Measurements from ENCODE around the gene RGS9.

The RGS9 gene

DNA sequence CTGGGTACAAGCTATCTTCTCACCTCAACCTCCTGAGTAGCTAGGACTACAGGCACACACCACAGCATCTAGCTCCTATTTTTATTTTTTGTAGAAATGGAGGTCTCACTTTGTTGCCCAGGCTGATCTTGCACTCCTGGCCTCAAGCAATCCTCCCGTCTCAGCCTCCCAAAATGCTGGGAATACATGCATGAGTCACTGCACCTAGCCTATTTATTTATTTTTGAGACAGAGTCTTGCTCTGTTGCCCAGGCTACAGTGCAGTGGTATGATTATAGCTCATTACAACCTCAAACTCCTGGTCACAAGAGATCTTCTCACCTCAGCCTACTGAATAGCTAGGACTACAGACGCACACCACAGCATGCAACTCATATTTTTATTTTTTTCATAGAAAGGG is 40.1 kb upstream of the RGS9 start:
- no peak overlapping the region for H3K4me3 Mint-ChIP-seq
- H3K9me3 Mint-ChIP-seq: no peaks in the 10 kb centered on the region
- peaks cover 7% of the 10 kb centered on the region for H3K27me3 Mint-ChIP-seq (ENCODE audit: low read depth)
- no peak overlapping the region for H3K27ac Mint-ChIP-seq
- H3K36me3 Mint-ChIP-seq (ENCODE audit: low read depth): no peaks in the 10 kb centered on the region
- H3K4me1 Mint-ChIP-seq: peaks cover 9% of the 10 kb centered on the region
- no peak for TF ChIP-seq CTCF (IDR thresholded peaks at IDR 0.05; ENCODE audit: unreplicated experiment in 3 of 3)

GRCh38 chr17:65099475-65099874 is 37.7 kb upstream of the RGS9 start:
- H3K27ac Mint-ChIP-seq: peak overlapping the region in 1 of 3 experiments; percentile 59
- no peaks in the 10 kb centered on the region for H3K36me3 Mint-ChIP-seq (ENCODE audit: low read depth)
- H3K4me1 Mint-ChIP-seq: peaks cover 23% of the 10 kb centered on the region
- no peaks in the 10 kb centered on the region for H3K9me3 Mint-ChIP-seq
- H3K27me3 Mint-ChIP-seq (ENCODE audit: low read depth): peaks cover 7% of the 10 kb centered on the region
- no peak for TF ChIP-seq CTCF (IDR thresholded peaks at IDR 0.05; ENCODE audit: unreplicated experiment in 3 of 3)
- H3K4me3 Mint-ChIP-seq: peak overlapping the region in 2 of 3 experiments; percentile 52 to 73

DNA sequence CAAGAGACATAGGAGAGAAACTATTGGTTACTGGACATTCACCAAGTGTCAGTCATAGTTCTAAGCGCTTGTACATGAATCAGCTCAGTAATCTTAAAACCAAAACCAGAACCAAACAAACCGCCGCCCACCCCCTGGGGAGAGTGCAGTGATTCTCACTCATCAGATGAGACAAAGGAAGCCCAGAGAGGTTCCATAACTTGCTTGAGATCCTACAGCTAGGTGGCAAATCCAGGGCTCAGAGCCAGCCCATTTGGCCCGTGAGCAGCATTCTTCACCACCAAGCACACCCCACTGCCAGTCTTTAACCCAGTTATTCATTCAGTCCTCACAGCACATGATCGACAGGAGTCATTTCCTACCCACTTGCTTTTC is 37.2 kb upstream of the RGS9 start:
- Mint-ChIP-seq H3K4me1 (peaks cover 27% of the 10 kb centered on the region), H3K27ac (peak overlapping the region in 1 of 3 experiments; percentile 63), H3K36me3 (ENCODE audit: low read depth) (no peaks in the 10 kb centered on the region), H3K27me3 (ENCODE audit: low read depth) (peaks cover 7% of the 10 kb centered on the region), H3K9me3 (no peaks in the 10 kb centered on the region), H3K4me3 (peak overlapping the region; percentile 71 to 78 (median 75))
- no peak for TF ChIP-seq CTCF (IDR thresholded peaks at IDR 0.05; ENCODE audit: unreplicated experiment in 3 of 3)

- H3K27me3 Mint-ChIP-seq (ENCODE audit: low read depth): peaks cover 7% of the 10 kb centered on the region
- H3K4me3 Mint-ChIP-seq: peak overlapping the region; percentile 74 to 88 (median 83)
- H3K36me3 Mint-ChIP-seq (ENCODE audit: low read depth): no peaks in the 10 kb centered on the region
Measured at GRCh38 chr17:65100316-65101140, 36.6 kb upstream of the RGS9 start.

GRCh38 chr17:65101371-65101770 is 35.8 kb upstream of the RGS9 start:
- no peak for TF ChIP-seq CTCF (IDR thresholded peaks at IDR 0.05; ENCODE audit: unreplicated experiment in 3 of 3)
- Mint-ChIP-seq H3K4me1 (peaks cover 42% of the 10 kb centered on the region), H3K27me3 (ENCODE audit: low read depth) (peaks cover 7% of the 10 kb centered on the region), H3K27ac (peak overlapping the region; percentile 66 to 83 (median 78)), H3K36me3 (ENCODE audit: low read depth) (no peaks in the 10 kb centered on the region), H3K4me3 (peak overlapping the region; percentile 74 to 88 (median 83)), H3K9me3 (no peaks in the 10 kb centered on the region)

More at GRCh38 chr17:65100316-65101140, 36.6 kb upstream of the RGS9 start:
- H3K27ac Mint-ChIP-seq: peak overlapping the region; percentile 66 to 83 (median 78)
- H3K4me1 Mint-ChIP-seq: peaks cover 33% of the 10 kb centered on the region
- peak; percentile 80 to 87 (median 82) for TF ChIP-seq CTCF (IDR thresholded peaks at IDR 0.05; ENCODE audit: unreplicated experiment in 3 of 3)
- H3K9me3 Mint-ChIP-seq: no peaks in the 10 kb centered on the region

DNA sequence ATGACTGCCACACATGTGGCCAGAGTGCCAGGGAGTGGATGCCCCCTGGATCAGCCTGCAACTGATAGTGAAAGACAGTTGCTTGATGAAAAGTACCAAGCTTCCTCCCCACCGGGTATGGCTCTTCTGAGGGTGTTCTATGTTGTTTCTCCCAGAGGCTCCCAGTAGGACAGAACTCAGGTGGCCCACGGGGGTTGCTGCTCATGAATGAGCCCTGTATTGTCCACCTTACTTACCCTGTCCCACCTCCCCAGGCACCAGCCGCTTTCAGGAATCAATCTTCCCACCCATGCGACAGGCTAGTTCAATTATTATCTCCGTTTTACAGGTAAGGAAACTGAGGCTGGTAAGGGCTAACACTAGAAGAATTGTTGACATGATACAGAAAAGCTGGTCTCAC is 34.9 kb upstream of the RGS9 start:
- Mint-ChIP-seq H3K36me3 (ENCODE audit: low read depth) (no peaks in the 10 kb centered on the region), H3K4me1 (peaks cover 48% of the 10 kb centered on the region), H3K27ac (no peak overlapping the region), H3K9me3 (no peaks in the 10 kb centered on the region), H3K27me3 (ENCODE audit: low read depth) (peaks cover 6% of the 10 kb centered on the region), H3K4me3 (no peak overlapping the region)
- no peak for TF ChIP-seq CTCF (IDR thresholded peaks at IDR 0.05; ENCODE audit: unreplicated experiment in 3 of 3)

Measured in nephron (organoid).